Transverse colon (tissue), 4 donors: ENCODE results near the gene RHOA.

ENCODE experiments used
- CTCF ChIP-seq, 5 experiments: fragments of 200-600 bp in 3 of 5; fragments of 450-650 bp in 2 of 5; sonication (generic) in 3 of 5; IDR thresholded peaks; 1 replicate in 2 of 5; 2 replicates in 3 of 5; pipeline ENCODE4 v1.5.1; 2016 to 2017; ENCODE audit warnings: antibody characterized with exemption in 5 of 5, inconsistent platforms in 3 of 5, mild to moderate bottlenecking in 2 of 5, moderate library complexity in 1 of 5
- EP300 ChIP-seq: sonication (generic); formaldehyde crosslinking; IDR thresholded peaks from one replicate; pipeline ENCODE4 v1.6.1; 2017; ENCODE audit warnings: antibody characterized with exemption, low read depth
- POLR2A ChIP-seq: fragments of 450-650 bp; IDR thresholded peaks from one replicate; pipeline ENCODE4 v1.6.1; 2016; ENCODE audit warnings: antibody characterized with exemption, mild to moderate bottlenecking, moderate library complexity
- POLR2AphosphoS5 ChIP-seq, 3 donors: sonication (generic); formaldehyde crosslinking; IDR thresholded peaks; one replicate each; pipeline ENCODE4 v1.6.1; 2016; ENCODE audit warnings: antibody characterized with exemption in 3 of 3

- TF ChIP-seq CTCF (IDR thresholded peaks at IDR 0.05) (no peak), POLR2A (no peak), POLR2AphosphoS5 (IDR thresholded peaks at IDR 0.05) (no peak), EP300 (no peak)
Observed at GRCh38 chr3:49401766-49402165, 10.0 kb downstream of the RHOA start.
